Measurements from ENCODE around the gene TRAPPC3L. TPM values are rescaled to one million over a fixed set of nuclear protein-coding genes. Genes with fewer than 3 reads are reported as not detected.
A peak's percentile ranks its signal among the peaks of the same experiment; 100 is the strongest.

The TRAPPC3L gene
- total and polyA plus RNA-seq, 2 of the 13 experiments (the other 11 are each of a cell fraction or from before 2014, with no cell fraction given) = not detected

GRCh38 chr6:116550796-116551195, 5.3 kb upstream of the TRAPPC3L start (continued):
- TF ChIP-seq CTCF (CRISPR knock-in tag; IDR thresholded peaks at IDR 0.05) (no peak), KAT7 (CRISPR knock-in tag; IDR thresholded peaks at IDR 0.05; ENCODE audit: borderline replicate concordance) (no peak), CHCHD3 (CRISPR knock-in tag; IDR thresholded peaks at IDR 0.05) (no peak), POLR2A (IDR thresholded peaks at IDR 0.05; ENCODE audit: insufficient read depth in 1 of 2, low read depth in 2 of 2, low read length in 2 of 2) (no peak), ZBTB1 (CRISPR knock-in tag; IDR thresholded peaks at IDR 0.05; ENCODE audit: borderline replicate concordance) (no peak), PHF20 (CRISPR knock-in tag; IDR thresholded peaks at IDR 0.05) (no peak), BHLHE40 (IDR thresholded peaks at IDR 0.05; ENCODE audit: low read length) (no peak), RAD21 (CRISPR knock-in tag; IDR thresholded peaks at IDR 0.05) (no peak), ZGPAT (CRISPR knock-in tag; IDR thresholded peaks at IDR 0.05) (peak; percentile 58), SP1 (IDR thresholded peaks at IDR 0.05) (no peak), SP1 (CRISPR knock-in tag; IDR thresholded peaks at IDR 0.05) (no peak), MATR3 (CRISPR knock-in tag; IDR thresholded peaks at IDR 0.05) (no peak), ZFP82 (CRISPR knock-in tag; IDR thresholded peaks at IDR 0.05; ENCODE audit: borderline replicate concordance) (no peak), ZNF713 (CRISPR knock-in tag; IDR thresholded peaks at IDR 0.05) (no peak), ZNF543 (CRISPR knock-in tag; IDR thresholded peaks at IDR 0.05) (no peak), ZMAT3 (CRISPR knock-in tag; conservative IDR thresholded peaks at IDR 0.05) (0 out of 2 replicates have a peak, but pooled peaks have one; percentile 8), HNRNPLL (IDR thresholded peaks at IDR 0.05; ENCODE audit: low read depth, low read length, poor library complexity, severe bottlenecking) (no peak), MTA1 (CRISPR knock-in tag; IDR thresholded peaks at IDR 0.05; ENCODE audit: borderline replicate concordance) (no peak), FUBP1 (CRISPR knock-in tag; IDR thresholded peaks at IDR 0.05; ENCODE audit: borderline replicate concordance) (no peak), PRDM15 (CRISPR knock-in tag; IDR thresholded peaks at IDR 0.05) (no peak), NFYC (CRISPR knock-in tag; IDR thresholded peaks at IDR 0.05) (peak; percentile 50)
- TF ChIP-seq, protein P1, sequence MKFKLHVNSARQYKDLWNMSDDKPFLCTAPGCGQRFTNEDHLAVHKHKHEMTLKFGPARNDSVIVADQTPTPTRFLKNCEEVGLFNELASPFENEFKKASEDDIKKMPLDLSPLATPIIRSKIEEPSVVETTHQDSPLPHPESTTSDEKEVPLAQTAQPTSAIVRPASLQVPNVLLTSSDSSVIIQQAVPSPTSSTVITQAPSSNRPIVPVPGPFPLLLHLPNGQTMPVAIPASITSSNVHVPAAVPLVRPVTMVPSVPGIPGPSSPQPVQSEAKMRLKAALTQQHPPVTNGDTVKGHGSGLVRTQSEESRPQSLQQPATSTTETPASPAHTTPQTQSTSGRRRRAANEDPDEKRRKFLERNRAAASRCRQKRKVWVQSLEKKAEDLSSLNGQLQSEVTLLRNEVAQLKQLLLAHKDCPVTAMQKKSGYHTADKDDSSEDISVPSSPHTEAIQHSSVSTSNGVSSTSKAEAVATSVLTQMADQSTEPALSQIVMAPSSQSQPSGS (CRISPR knock-in tag; IDR thresholded peaks at IDR 0.05) = 0 out of 2 replicates have a peak, but pooled peaks have one; percentile 16

Data from HepG2 (cell line).